Astrocyte (in vitro differentiated cells and primary cell): ENCODE results near the gene DPF3. TPM values are rescaled to one million over a fixed set of nuclear protein-coding genes. Genes with fewer than 3 reads are reported as not detected.

ENCODE experiments used
- DNase-seq: peaks from one replicate; pipeline ENCODE4 v3.0.0-alpha.2; 2010; ENCODE audit warnings: low read depth
- FAIRE-seq: peaks from 2 replicates; lab custom pipeline; 2011; peaks lifted over from hg19 to GRCh38; lab: Jason Lieb, UNC
- H2AFZ ChIP-seq: 2 replicates; pipeline ENCODE4 v1.6.0; 2012; ENCODE audit warnings: low read depth, low read length, inconsistent platforms
- H3K27ac ChIP-seq: 2 replicates; pipeline ENCODE4 v1.5.1; 2011; ENCODE audit warnings: low read depth, low read length, inconsistent platforms
- H3K27me3 ChIP-seq: 2 replicates; pipeline ENCODE4 v1.6.0; 2011; ENCODE audit warnings: low read length, inconsistent platforms; ENCODE audit not compliant: insufficient read depth
- H3K36me3 ChIP-seq: 2 replicates; pipeline ENCODE4 v1.5.1; 2011; ENCODE audit warnings: low read length, inconsistent platforms; ENCODE audit not compliant: insufficient read depth
- H3K4me1 ChIP-seq: 2 replicates; pipeline ENCODE4 v1.5.1; 2011; ENCODE audit warnings: low read length, inconsistent platforms; ENCODE audit not compliant: insufficient read depth
- H3K4me2 ChIP-seq: 2 replicates; pipeline ENCODE4 v1.6.0; 2012; ENCODE audit warnings: low read length, inconsistent platforms
- H3K4me3 ChIP-seq: 2 replicates; pipeline ENCODE4 v1.5.1; 2011; ENCODE audit warnings: low read depth, mild to moderate bottlenecking, low read length, inconsistent platforms; ENCODE audit not compliant: insufficient read depth
- H3K79me2 ChIP-seq: 2 replicates; pipeline ENCODE4 v1.6.0; 2012; ENCODE audit warnings: mild to moderate bottlenecking, low read length, inconsistent platforms; ENCODE audit not compliant: insufficient read depth
- H3K9ac ChIP-seq: 2 replicates; pipeline ENCODE4 v1.6.0; 2012; ENCODE audit warnings: mild to moderate bottlenecking, low read length, inconsistent platforms
- H3K9me3 ChIP-seq: 2 replicates; pipeline ENCODE4 v1.5.1; 2012; ENCODE audit warnings: low read depth, mild to moderate bottlenecking, low read length, inconsistent platforms; ENCODE audit not compliant: insufficient read depth
- H4K20me1 ChIP-seq: 2 replicates; pipeline ENCODE4 v1.6.0; 2012; ENCODE audit warnings: low read length, inconsistent platforms; ENCODE audit not compliant: insufficient read depth
- H3K27ac Mint-ChIP-seq: one replicate; pipeline ENCODE4 v1.8.0; 2021; ENCODE audit warnings: mild to moderate bottlenecking, mixed read lengths; ENCODE audit not compliant: unreplicated experiment
- H3K27me3 Mint-ChIP-seq: one replicate; pipeline ENCODE4 v1.8.0; 2021; ENCODE audit warnings: low read depth, mixed read lengths; ENCODE audit not compliant: unreplicated experiment
- H3K36me3 Mint-ChIP-seq: one replicate; pipeline ENCODE4 v1.8.0; 2021; ENCODE audit warnings: low read depth, mixed read lengths; ENCODE audit not compliant: unreplicated experiment
- H3K4me1 Mint-ChIP-seq: one replicate; pipeline ENCODE4 v1.8.0; 2021; ENCODE audit warnings: low read depth, mixed read lengths; ENCODE audit not compliant: unreplicated experiment
- H3K4me3 Mint-ChIP-seq: one replicate; pipeline ENCODE4 v1.8.0; 2021; ENCODE audit warnings: mild to moderate bottlenecking, moderate library complexity, mixed read lengths; ENCODE audit not compliant: unreplicated experiment
- H3K9me3 Mint-ChIP-seq: one replicate; pipeline ENCODE4 v1.8.0; 2021; ENCODE audit warnings: mild to moderate bottlenecking, mixed read lengths; ENCODE audit not compliant: unreplicated experiment
- CTCF ChIP-seq: IDR thresholded peaks from 2 replicates; pipeline ENCODE4 v1.5.1; 2011; ENCODE audit warnings: low read depth, mild to moderate bottlenecking, inconsistent platforms, low read length, moderate library complexity; ENCODE audit not compliant: insufficient read depth
- EZH2 ChIP-seq: IDR thresholded peaks from 2 replicates; pipeline ENCODE4 v1.6.1; 2012; ENCODE audit warnings: mild to moderate bottlenecking, low read length, inconsistent platforms; ENCODE audit not compliant: insufficient read depth
- total RNA-seq: library from RNA; stranded (reverse); gene quantifications from 2 replicates; pipeline ENCODE4 v1.2.1, GENCODE V29; 2021

DPF3 gene
- total RNA-seq, 1 donor from 2014 or later = 2.4 TPM

GRCh38 chr14:72704502-72704901 is 189.4 kb downstream of the DPF3 start:
- H3K27me3 Mint-ChIP-seq = peaks cover 2% of the 10 kb centered on the region

GRCh38 chr14:72701605-72702004 is 192.3 kb downstream of the DPF3 start:
- Histone ChIP-seq H3K79me2 (no peaks in the 10 kb centered on the region), H3K36me3 (no peaks in the 10 kb centered on the region), H3K4me2 (no peak overlapping the region), H3K27me3 (no peaks in the 10 kb centered on the region), H3K27ac (no peak overlapping the region), H4K20me1 (no peaks in the 10 kb centered on the region), H2AFZ (no peak overlapping the region), H3K9ac (no peak overlapping the region), H3K4me1 (peaks cover 3% of the 10 kb centered on the region), H3K9me3 (no peaks in the 10 kb centered on the region), H3K4me3 (no peak overlapping the region)
- DNase-seq (no peak), FAIRE-seq (no peak)
- Mint-ChIP-seq H3K4me3 (no peak overlapping the region), H3K36me3 (peaks cover 11% of the 10 kb centered on the region), H3K27ac (no peak overlapping the region), H3K27me3 (peaks cover 2% of the 10 kb centered on the region), H3K9me3 (peaks cover 3% of the 10 kb centered on the region), H3K4me1 (peaks cover 7% of the 10 kb centered on the region)
- TF ChIP-seq CTCF = no peak
- TF ChIP-seq EZH2 = no peak

More at GRCh38 chr14:72704502-72704901, 189.4 kb downstream of the DPF3 start:
- no peaks in the 10 kb centered on the region for H3K36me3 ChIP-seq
- Mint-ChIP-seq H3K9me3 (peaks cover 3% of the 10 kb centered on the region), H3K4me1 (peaks cover 11% of the 10 kb centered on the region), H3K36me3 (peaks cover 11% of the 10 kb centered on the region), H3K27ac (no peak overlapping the region), H3K4me3 (no peak overlapping the region)
- no peaks in the 10 kb centered on the region for H3K27me3 ChIP-seq
- no peaks in the 10 kb centered on the region for H3K79me2 ChIP-seq
- H3K9me3 ChIP-seq = no peaks in the 10 kb centered on the region
- no peak overlapping the region for H3K4me3 ChIP-seq
- no peak overlapping the region for H3K9ac ChIP-seq
- H2AFZ ChIP-seq = no peak overlapping the region
- no peak for DNase-seq
- no peak for FAIRE-seq
- no peak for TF ChIP-seq CTCF
- TF ChIP-seq EZH2 = no peak
- no peak overlapping the region for H3K27ac ChIP-seq
- H3K4me2 ChIP-seq = no peak overlapping the region
- no peaks in the 10 kb centered on the region for H4K20me1 ChIP-seq
- H3K4me1 ChIP-seq = peaks cover 8% of the 10 kb centered on the region

GRCh38 chr14:72701237-72701565 is 192.7 kb downstream of the DPF3 start:
- Mint-ChIP-seq H3K27me3 (peaks cover 2% of the 10 kb centered on the region), H3K36me3 (peaks cover 10% of the 10 kb centered on the region), H3K4me1 (peaks cover 7% of the 10 kb centered on the region), H3K27ac (no peak overlapping the region), H3K4me3 (no peak overlapping the region), H3K9me3 (peaks cover 3% of the 10 kb centered on the region)
- TF ChIP-seq EZH2 = no peak
- no peak for DNase-seq
- no peak overlapping the region for H3K27ac ChIP-seq
- peaks cover 3% of the 10 kb centered on the region for H3K4me1 ChIP-seq
- no peaks in the 10 kb centered on the region for H3K9me3 ChIP-seq
- no peak for FAIRE-seq
- no peak overlapping the region for H3K9ac ChIP-seq
- no peak overlapping the region for H3K4me2 ChIP-seq
- H2AFZ ChIP-seq = no peak overlapping the region
- no peaks in the 10 kb centered on the region for H3K27me3 ChIP-seq
- H3K4me3 ChIP-seq = no peak overlapping the region
- H4K20me1 ChIP-seq = no peaks in the 10 kb centered on the region
- no peaks in the 10 kb centered on the region for H3K79me2 ChIP-seq
- H3K36me3 ChIP-seq = no peaks in the 10 kb centered on the region
